Ramos (cell line): ENCODE measurements around the gene P2RX6.

Experiments
- in situ Hi-C: fragments of 300-500 bp; cut with MboI; formaldehyde crosslinking; loops from one replicate; pipeline ENCODE4 v1.14.3; 2022; ENCODE audit warnings: low sequenced_read_pairs; ENCODE audit not compliant: unreplicated experiment

P2RX6 gene

DNA sequence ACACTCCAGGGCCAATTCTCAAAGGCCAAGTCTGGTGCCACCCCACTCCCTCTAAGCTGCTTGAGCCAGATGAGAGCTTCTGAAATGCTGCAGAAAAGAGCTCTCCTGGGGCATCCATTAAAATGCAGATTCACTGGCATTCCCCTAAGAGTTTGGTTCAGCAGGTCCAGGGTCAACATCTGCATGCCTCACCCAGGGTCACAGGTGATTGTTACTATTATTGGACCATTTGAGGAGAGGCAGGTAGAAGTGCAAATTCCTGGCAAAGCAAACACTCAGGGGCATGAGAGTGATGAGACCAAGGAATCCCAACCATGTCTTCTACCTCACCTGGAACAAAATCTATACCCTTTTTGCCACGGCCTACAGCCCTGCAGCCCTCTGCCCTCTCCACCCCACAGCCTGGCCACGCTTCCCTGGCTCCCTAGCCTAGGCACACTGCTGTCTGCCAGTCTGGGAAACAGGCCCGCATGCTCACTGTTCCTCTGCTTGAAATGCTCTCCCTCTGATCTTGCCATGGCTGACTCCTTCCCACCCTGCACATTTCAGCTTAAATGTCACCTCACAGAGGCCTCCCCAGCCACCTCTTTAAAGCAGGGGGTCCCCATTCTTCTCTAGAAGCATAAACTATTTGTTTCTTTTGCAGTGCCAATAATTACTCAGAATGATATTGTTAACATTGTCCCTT is 4.4 kb upstream of the P2RX6 start:
- in situ Hi-C loops: no loop called here

DNA sequence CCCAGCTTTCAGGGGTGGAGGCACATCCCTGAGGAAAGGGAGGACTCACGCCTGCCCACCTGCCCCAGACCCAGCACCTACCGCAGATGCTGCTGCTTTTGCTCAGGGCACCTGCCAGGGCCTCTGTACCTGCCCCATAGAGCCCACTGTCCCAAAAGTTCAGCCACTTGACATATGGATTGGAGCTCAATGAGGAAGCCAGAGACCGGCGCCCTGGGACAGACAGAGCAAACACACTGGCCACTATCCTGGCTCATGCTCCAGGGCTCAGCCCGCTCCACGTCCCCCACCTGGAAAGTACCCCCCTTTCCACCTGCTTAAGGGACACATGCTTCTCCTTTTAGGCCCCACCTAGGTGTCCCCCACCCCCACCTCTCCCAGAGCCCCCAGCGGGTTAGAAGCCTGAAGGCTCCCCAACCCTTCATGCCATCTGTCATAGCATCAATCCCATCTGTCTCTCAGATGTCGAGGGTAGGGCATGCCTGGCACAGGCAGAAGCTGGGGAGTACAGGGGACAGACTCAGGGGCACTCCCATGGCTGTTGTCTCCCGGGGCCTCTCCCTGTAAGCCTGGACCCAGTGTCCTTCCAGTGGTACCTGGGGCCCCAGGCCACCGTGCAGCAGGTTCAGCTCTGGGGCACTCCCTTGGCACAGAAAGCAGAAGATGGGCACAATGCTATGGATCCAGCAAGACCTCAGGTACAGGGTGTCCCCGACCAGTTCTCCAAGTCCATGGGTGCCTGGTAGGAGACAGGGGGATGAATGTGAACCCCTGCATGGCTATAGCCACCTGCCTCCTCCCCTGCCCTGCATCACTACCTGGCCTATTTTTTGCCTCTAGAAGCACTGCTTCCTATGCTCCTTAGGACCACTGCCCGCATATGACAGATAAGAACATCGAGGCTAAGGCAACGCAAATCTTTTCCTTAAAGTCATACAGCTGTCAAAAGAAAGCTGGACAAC is 2.2 kb upstream of the P2RX6 start:
- in situ Hi-C loops: no loop called here

DNA sequence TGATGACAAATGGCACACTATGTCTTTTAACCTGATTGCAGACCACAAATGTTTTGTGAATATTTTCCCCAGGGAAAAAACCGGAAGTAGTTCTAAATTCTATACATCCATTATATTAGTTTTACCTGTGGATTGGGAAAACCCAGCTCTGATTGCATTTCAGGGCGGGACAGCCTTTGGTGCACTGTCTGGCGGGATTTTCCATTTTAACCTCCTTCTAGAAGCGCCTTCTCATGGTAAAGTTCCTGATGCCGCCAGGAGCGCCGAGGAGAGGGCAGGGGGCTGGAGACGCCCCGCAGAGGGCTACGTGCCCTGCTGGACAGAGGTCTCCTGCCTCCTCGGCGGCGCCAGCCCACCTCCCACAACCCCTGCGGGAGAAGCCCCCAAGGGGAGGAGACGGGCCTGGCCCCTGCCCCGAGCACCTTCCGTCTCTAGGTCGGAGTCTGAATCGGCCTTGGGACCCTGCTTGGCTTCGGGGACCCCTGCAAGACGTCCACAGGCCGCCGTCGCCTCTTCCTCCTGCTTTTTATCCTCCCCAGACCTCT is 1.2 kb upstream of the P2RX6 start:
- in situ Hi-C loops: no loop called here

DNA sequence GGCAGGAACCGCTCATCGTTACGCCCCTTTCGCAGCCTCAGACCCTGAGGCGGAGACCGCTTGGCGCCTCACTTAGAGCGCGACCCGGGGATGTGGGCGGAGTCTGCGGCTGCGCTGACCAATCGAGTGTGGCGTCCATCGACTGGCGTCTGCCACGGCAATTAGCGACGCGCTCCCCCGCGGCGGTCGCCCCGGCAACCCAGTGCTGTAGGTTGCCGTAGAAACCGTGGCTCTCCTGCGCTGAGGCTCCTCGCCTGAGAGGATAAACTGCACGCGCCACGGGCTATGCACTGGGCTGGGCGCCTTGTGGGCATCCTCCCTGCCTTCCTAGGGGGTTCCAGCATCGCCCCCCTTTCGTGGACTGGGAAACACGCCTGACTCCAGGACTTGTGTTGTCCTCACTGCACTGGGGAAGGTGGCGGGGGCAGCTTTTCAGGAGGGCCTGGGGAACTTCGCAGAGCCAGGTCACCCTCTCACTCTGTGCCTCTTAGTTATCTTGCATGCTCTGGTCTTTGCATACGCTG is 701 bp upstream of the P2RX6 start:
- in situ Hi-C loops: no loop called here

- in situ Hi-C loops: no loop called here
Observed at GRCh38 chr22:21015466-21016006, 571 bp downstream of the P2RX6 start.

DNA sequence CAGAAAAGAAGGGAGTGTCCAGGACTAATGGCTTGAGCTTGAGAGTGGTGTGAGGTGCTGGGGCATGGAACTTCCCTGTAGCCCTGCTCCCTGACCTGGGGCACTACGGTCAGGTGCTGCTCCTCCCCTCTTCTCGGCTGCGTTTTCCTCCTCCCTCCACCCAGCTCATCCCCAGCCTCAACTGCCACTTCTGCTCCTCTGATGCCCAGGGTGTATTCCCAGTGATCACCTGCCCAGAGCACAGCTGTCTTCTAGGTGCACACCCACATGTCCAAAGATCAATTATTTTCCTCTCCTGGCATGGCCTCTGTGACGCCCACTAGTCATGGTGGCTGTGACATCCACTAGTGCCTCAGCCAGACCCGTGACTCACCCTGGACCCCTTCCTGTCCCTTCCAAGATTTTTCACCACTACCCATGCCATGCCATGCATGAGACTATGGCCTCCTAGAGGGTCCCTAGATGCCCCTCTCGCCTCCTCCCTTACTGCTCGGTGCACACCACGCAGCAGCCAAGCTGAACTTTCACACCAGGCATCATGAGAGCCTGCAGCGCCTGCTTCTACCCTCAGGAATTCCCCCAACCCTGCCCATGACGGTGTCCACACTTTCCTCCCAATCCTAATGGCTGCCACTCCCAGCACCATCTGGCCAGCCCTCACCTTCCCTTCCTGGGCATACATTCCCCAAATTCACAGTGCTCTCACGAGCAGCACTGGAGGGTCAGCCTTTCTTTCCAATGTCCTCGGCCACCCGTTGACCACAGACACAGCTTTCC is 1.9 kb downstream of the P2RX6 start:
- in situ Hi-C loops: no loop called here

GRCh38 chr22:21018314-21018713 is 3.3 kb downstream of the P2RX6 start:
- in situ Hi-C loops: no loop called here

DNA sequence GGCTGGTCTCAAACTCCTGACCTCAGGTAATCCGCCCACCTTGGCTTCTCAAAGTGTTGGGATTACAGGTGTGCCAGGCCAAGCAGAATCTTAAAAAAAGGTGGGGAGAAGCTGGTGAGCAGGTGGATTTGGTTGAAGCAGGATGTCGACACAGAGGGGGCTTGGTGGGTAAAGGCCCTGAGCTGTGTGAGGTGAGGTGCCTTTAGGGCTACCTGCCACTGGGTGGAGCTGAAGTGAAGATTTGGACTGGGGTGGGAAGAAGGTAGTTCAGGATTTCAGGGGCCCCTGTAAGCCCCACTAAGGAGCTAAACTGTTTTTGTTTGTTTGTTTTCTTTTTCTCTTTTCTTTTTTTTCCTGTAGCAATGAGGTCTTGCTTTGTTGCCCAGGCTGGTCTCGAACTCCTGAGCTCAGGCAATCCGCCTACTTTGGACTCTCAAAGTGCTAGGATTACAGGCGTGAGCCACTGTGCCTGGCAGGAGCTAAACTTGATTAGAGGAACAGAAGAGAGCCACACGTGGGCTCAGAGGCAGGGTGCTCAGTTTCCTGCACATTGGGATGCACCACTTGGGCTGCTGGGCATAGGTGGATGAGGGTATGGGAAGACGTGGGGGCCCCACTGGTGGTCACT is 6.0 kb downstream of the P2RX6 start:
- in situ Hi-C loops: no loop called here

- in situ Hi-C loops: no loop called here
Observed at GRCh38 chr22:21022507-21022906, 7.5 kb downstream of the P2RX6 start.

DNA sequence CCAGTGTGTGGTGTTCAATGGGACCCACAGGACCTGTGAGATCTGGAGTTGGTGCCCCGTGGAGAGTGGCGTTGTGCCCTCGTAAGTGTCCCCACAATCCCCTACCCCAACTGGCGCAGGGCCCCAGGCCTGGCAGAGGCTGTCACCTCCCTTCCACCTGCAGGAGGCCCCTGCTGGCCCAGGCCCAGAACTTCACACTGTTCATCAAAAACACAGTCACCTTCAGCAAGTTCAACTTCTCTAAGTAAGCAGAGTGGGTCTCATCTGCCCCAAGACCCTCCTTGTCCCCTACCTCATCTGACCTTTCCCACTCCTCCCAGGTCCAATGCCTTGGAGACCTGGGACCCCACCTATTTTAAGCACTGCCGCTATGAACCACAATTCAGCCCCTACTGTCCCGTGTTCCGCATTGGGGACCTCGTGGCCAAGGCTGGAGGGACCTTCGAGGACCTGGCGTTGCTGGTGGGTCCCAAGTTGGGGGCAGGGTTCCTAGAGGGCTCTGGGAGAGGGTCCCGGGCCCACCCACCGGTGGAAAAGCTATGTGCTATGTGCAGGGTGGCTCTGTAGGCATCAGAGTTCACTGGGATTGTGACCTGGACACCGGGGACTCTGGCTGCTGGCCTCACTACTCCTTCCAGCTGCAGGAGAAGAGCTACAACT is 8.1 kb downstream of the P2RX6 start:
- in situ Hi-C loops: no loop called here

- in situ Hi-C loops: no loop called here
Observed at GRCh38 chr22:21025266-21025665, 10.3 kb downstream of the P2RX6 start.

DNA sequence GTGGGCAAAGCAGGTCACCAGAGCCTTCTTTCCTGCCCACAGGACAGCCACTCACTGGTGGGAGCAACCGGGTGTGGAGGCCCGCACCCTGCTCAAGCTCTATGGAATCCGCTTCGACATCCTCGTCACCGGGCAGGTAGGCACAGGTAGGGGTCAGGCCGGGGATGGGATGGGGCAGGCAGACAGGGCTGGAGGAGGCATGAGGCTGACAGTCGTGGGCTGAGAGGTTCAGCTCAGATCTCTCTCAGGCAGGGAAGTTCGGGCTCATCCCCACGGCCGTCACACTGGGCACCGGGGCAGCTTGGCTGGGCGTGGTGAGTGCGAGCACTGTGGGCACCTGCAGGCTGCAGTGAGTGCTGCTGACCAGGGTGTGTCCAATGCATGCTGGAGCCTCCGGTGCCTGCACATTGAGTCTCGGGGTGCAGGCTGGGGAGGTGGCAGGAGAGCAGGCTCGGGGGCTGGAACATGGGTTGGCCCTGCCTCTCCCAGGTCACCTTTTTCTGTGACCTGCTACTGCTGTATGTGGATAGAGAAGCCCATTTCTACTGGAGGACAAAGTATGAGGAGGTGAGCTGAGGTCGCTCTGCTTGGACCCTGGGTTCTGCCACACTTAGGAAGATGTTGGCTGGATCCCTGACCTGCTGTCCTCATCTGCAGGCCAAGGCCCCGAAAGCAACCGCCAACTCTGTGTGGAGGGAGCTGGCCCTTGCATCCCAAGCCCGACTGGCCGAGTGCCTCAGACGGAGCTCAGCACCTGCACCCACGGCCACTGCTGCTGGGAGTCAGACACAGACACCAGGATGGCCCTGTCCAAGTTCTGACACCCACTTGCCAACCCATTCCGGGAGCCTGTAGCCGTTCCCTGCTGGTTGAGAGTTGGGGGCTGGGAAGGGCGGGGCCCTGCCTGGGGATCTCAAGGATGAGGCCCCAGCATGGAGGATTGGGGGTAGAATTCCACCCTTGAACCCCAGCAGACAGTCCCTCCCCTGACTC is 11.1 kb downstream of the P2RX6 start:
- in situ Hi-C loops: no loop called here

GRCh38 chr22:21026783-21027692 is 12.1 kb downstream of the P2RX6 start:
- in situ Hi-C loops: no loop called here

DNA sequence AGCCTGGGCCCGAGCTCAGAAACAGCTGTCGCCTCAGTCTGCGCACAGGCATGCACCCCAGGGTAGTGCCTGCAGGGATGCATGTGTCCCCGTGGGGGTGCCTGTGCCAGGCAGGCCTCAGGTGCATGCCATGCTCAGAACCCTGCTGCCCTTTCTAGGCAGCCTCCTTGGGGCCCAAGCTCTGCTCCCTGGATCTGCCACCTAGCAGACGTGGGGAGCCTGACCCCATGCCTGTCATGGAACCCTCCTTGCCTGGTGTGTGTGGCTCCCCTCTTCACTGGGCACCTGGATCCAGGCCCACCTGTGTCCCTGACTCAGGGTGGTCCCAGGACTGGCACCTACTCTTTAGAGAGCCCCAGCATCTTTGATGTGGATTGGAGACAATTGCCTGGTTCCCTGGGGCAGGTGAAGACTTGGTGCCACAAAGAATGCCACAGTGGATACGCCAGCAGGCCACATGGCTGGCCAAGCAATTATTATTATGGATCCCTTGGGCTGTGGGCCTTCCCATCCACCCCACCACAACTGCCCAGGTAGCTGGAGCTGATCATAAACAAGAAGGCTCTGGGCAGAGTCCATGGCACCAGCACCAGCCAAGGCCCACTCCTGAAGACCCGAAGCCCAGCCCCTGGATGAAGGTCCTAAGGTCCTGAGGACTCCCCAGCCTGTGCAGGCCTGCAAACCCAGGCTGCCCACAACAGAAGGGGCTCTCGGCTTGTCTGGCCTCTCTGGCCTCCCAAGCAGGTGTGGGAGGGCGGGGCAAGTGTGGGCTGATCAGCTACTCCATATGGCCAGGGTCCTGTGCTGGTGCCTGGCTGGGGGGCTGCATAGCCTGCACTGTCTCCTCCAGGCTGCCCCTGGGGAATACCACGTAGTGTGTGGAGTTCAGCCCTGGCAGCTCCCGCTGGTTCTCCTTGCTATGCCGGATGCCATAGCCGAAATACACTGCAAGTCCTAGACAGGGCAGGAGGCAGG is 13.6 kb downstream of the P2RX6 start:
- in situ Hi-C loops: no loop called here

DNA sequence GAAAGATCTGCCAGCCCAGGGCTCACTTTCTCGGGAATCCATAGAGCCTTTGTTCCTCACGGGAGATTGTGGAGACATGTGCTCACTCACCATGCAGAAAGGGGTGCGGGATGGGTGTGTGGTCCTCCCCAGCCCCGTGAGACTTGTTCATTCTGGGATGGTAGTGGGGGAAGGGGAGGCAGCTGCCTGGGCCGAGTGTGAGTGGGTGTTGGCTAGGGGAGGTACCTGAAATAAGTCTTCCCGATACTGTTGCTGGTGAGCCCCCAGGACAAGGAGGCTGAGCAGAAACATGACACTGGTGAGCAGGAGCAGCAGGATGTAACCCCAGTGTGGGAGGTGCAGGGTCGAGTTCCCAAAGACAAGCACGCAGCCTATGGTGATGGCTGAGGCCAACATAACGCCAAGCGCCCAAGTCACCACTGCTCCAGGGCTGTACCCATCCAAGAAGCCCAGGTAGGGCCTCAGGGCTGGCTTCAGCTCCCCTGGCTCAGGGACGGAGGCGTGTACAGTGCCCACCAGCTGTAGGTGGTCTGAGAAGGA is 14.6 kb downstream of the P2RX6 start:
- in situ Hi-C loops: no loop called here
